ENCODE measurements around the gene CNN3. TPM values are rescaled to one million over a fixed set of nuclear protein-coding genes. Genes with fewer than 3 reads are reported as not detected.
A peak's percentile ranks its signal among the peaks of the same experiment; 100 is the strongest.

CNN3 gene
- total RNA-seq, 2 experiments from 2014 or later = 10.0 to 10.6 TPM

- CTCF ChIA-PET = no interaction called here
- Mint-ChIP-seq H3K4me3 (peak overlapping the region; percentile 58), H3K4me1 (ENCODE audit: low read depth) (peaks cover 21% of the 10 kb centered on the region), H3K9me3 (no peaks in the 10 kb centered on the region), H3K36me3 (ENCODE audit: low read depth) (no peaks in the 10 kb centered on the region), H3K27ac (no peak overlapping the region), H3K27me3 (ENCODE audit: low read depth) (peaks cover 15% of the 10 kb centered on the region)
- intact Hi-C loops (cut with micrococcal nuclease) = loop anchor here (1.0 to 2.0 kb wide), 7 partner anchors 35 to 387 kb away; partner anchors contain the start of genes ALG14, F3 and RWDD3
- DNase-seq = no peak
Measured at GRCh38 chr1:94927405-94928175, 680 bp upstream of the CNN3 start.

- Mint-ChIP-seq H3K9me3 (no peaks in the 10 kb centered on the region), H3K36me3 (ENCODE audit: low read depth) (no peaks in the 10 kb centered on the region), H3K4me3 (peak overlapping the region; percentile 85), H3K27ac (no peak overlapping the region), H3K4me1 (ENCODE audit: low read depth) (peaks cover 21% of the 10 kb centered on the region), H3K27me3 (ENCODE audit: low read depth) (peaks cover 15% of the 10 kb centered on the region)
- intact Hi-C loops (cut with micrococcal nuclease) = loop anchor here (2.0 kb wide), 5 partner anchors 36 to 386 kb away; partner anchors contain the start of genes F3 and RWDD3
- peak; percentile 53 for DNase-seq
- CTCF ChIA-PET = no interaction called here
Measured at GRCh38 chr1:94926126-94926914, 590 bp downstream of the CNN3 start.

GRCh38 chr1:94925561-94926125, 1.3 kb downstream of the CNN3 start:
- H3K4me3 Mint-ChIP-seq = peak overlapping the region; percentile 85
- no peaks in the 10 kb centered on the region for H3K9me3 Mint-ChIP-seq
- H3K27ac Mint-ChIP-seq = no peak overlapping the region
- peaks cover 21% of the 10 kb centered on the region for H3K4me1 Mint-ChIP-seq (ENCODE audit: low read depth)
- intact Hi-C loops (cut with micrococcal nuclease) = loop anchor here (2.0 kb wide), 5 partner anchors 37 to 385 kb away; partner anchors contain the start of genes F3 and RWDD3
- H3K36me3 Mint-ChIP-seq (ENCODE audit: low read depth) = no peaks in the 10 kb centered on the region
- peak; percentile 32 for DNase-seq
- H3K27me3 Mint-ChIP-seq (ENCODE audit: low read depth) = peaks cover 15% of the 10 kb centered on the region
- CTCF ChIA-PET = no interaction called here

GRCh38 chr1:94925004-94925403, 1.9 kb downstream of the CNN3 start:
- Mint-ChIP-seq H3K27me3 (ENCODE audit: low read depth) (peaks cover 15% of the 10 kb centered on the region), H3K36me3 (ENCODE audit: low read depth) (no peaks in the 10 kb centered on the region), H3K4me3 (peak overlapping the region; percentile 7), H3K4me1 (ENCODE audit: low read depth) (peaks cover 21% of the 10 kb centered on the region), H3K9me3 (no peaks in the 10 kb centered on the region), H3K27ac (no peak overlapping the region)
- CTCF ChIA-PET = interaction anchor here (1.3 kb wide), 1 partner anchor 13 kb away, joined by 3 read pairs; no protein-coding TSS in a partner anchor
- intact Hi-C loops (cut with micrococcal nuclease) = no loop called here
- no peak for DNase-seq

GRCh38 chr1:94922761-94923331, 4.1 kb downstream of the CNN3 start:
- CTCF ChIA-PET = interaction anchor here (0.6 to 1.4 kb wide), 2 partner anchors 14 to 121 kb away, joined by 3 read pairs; no protein-coding TSS in a partner anchor
- DNase-seq = no peak
- Mint-ChIP-seq H3K9me3 (no peaks in the 10 kb centered on the region), H3K4me1 (ENCODE audit: low read depth) (peaks cover 21% of the 10 kb centered on the region), H3K36me3 (ENCODE audit: low read depth) (no peaks in the 10 kb centered on the region), H3K27me3 (ENCODE audit: low read depth) (peaks cover 15% of the 10 kb centered on the region), H3K27ac (no peak overlapping the region), H3K4me3 (no peak overlapping the region)
- intact Hi-C loops (cut with micrococcal nuclease) = no loop called here

GRCh38 chr1:94921977-94922376, 4.9 kb downstream of the CNN3 start:
- Mint-ChIP-seq H3K4me3 (no peak overlapping the region), H3K9me3 (no peaks in the 10 kb centered on the region), H3K27ac (no peak overlapping the region), H3K36me3 (ENCODE audit: low read depth) (no peaks in the 10 kb centered on the region), H3K27me3 (ENCODE audit: low read depth) (peaks cover 11% of the 10 kb centered on the region), H3K4me1 (ENCODE audit: low read depth) (peaks cover 19% of the 10 kb centered on the region)
- no peak for DNase-seq
- intact Hi-C loops (cut with micrococcal nuclease) = no loop called here
- CTCF ChIA-PET = interaction anchor here (1.4 kb wide), 1 partner anchor 122 kb away, joined by 3 read pairs; no protein-coding TSS in a partner anchor

GRCh38 chr1:94920061-94920460, 6.8 kb downstream of the CNN3 start:
- Mint-ChIP-seq H3K9me3 (no peaks in the 10 kb centered on the region), H3K27me3 (ENCODE audit: low read depth) (peaks cover 5% of the 10 kb centered on the region), H3K4me1 (ENCODE audit: low read depth) (peaks cover 10% of the 10 kb centered on the region), H3K36me3 (ENCODE audit: low read depth) (no peaks in the 10 kb centered on the region), H3K27ac (no peak overlapping the region), H3K4me3 (no peak overlapping the region)
- CTCF ChIA-PET = interaction anchor here (1.0 kb wide), 1 partner anchor 121 kb away, joined by 3 read pairs; no protein-coding TSS in a partner anchor
- intact Hi-C loops (cut with micrococcal nuclease) = no loop called here
- no peak for DNase-seq

GRCh38 chr1:94919241-94920030, 7.5 kb downstream of the CNN3 start:
- CTCF ChIA-PET = interaction anchor here (1.0 kb wide), 2 partner anchors 65 to 122 kb away, joined by 3 to 7 read pairs; no protein-coding TSS in a partner anchor

GRCh38 chr1:94917251-94917650, 9.7 kb downstream of the CNN3 start:
- Mint-ChIP-seq H3K27ac (no peak overlapping the region), H3K4me1 (ENCODE audit: low read depth) (peaks cover 2% of the 10 kb centered on the region), H3K4me3 (no peak overlapping the region), H3K27me3 (ENCODE audit: low read depth) (peaks cover 3% of the 10 kb centered on the region), H3K36me3 (ENCODE audit: low read depth) (no peaks in the 10 kb centered on the region), H3K9me3 (no peaks in the 10 kb centered on the region)
- CTCF ChIA-PET = no interaction called here
- intact Hi-C loops (cut with micrococcal nuclease) = no loop called here
- DNase-seq = no peak

More at GRCh38 chr1:94919241-94920030, 7.5 kb downstream of the CNN3 start:
- peaks cover 8% of the 10 kb centered on the region for H3K4me1 Mint-ChIP-seq (ENCODE audit: low read depth)
- peaks cover 3% of the 10 kb centered on the region for H3K27me3 Mint-ChIP-seq (ENCODE audit: low read depth)
- no peak overlapping the region for H3K4me3 Mint-ChIP-seq
- H3K9me3 Mint-ChIP-seq = no peaks in the 10 kb centered on the region
- H3K27ac Mint-ChIP-seq = no peak overlapping the region
- intact Hi-C loops (cut with micrococcal nuclease) = no loop called here
- H3K36me3 Mint-ChIP-seq (ENCODE audit: low read depth) = no peaks in the 10 kb centered on the region
- DNase-seq = no peak

- intact Hi-C loops (cut with micrococcal nuclease) = no loop called here
- no peaks in the 10 kb centered on the region for H3K9me3 Mint-ChIP-seq
Measured at GRCh38 chr1:94912263-94913184, 14.4 kb downstream of the CNN3 start.

More at GRCh38 chr1:94912263-94913184, 14.4 kb downstream of the CNN3 start:
- Mint-ChIP-seq H3K4me1 (ENCODE audit: low read depth) (peaks cover 2% of the 10 kb centered on the region), H3K27ac (no peak overlapping the region), H3K36me3 (ENCODE audit: low read depth) (peaks cover 5% of the 10 kb centered on the region), H3K27me3 (ENCODE audit: low read depth) (peaks cover 5% of the 10 kb centered on the region), H3K4me3 (no peak overlapping the region)
- no peak for DNase-seq
- CTCF ChIA-PET = no interaction called here

Measured in activated naive CD4-positive, alpha-beta T cell treated with anti-CD3 and anti-CD28 coated beads for 36 hours (primary cell).